GM21360 (cell line): ENCODE measurements around the gene RGL4.

Source experiments
- ATAC-seq: cut with Tn5 transposase; IDR thresholded peaks from one replicate; pipeline ENCODE4 v1.9.1; 2021; ENCODE audit warnings: mild to moderate bottlenecking, moderate library complexity; ENCODE audit not compliant: unreplicated experiment

RGL4 gene

DNA sequence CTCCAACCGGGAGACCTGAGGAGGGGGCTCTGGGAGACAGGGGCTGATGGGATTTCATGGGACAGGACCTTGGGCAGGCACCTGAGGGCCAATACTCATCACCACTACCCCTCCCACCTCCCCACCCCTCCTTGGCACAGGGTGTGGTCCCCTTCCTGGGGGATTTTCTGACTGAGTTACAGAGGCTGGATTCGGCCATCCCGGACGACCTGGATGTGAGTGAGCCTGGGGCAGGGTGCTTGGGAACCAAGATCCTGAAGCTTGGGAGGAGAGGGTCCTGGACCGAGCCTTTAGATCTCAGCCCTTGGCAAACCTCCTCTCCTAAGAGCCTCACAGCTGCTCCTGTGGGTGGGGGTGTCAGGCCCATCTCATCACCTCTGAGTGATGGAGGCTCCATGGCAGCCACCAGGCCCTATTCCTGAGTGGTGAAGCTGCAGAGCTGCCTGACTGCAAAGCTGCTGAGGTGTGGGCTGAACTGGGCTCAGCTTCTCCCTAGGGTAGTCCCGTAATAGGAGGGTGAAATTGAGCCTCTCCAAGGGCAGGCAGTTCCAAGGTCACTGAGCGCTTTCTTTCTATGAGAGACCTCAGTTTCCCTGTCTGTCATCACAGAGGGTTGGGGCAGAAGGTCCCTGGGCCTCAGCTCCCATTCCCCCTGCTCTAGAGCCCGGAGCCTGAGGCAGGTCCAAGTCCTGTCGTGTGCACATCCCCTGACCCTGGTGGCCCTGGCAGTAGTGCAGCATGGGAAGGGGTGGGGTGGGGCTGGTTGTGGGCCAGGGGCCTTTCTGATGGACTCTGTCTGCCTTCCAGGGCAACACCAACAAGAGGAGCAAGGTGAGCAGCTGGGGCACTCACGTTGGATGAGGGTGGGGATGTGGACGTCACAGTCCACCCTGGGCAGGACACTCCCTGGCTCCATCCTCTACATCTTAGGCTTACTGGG, 6.5 kb downstream of the RGL4 start:
- ATAC-seq: no peak

DNA sequence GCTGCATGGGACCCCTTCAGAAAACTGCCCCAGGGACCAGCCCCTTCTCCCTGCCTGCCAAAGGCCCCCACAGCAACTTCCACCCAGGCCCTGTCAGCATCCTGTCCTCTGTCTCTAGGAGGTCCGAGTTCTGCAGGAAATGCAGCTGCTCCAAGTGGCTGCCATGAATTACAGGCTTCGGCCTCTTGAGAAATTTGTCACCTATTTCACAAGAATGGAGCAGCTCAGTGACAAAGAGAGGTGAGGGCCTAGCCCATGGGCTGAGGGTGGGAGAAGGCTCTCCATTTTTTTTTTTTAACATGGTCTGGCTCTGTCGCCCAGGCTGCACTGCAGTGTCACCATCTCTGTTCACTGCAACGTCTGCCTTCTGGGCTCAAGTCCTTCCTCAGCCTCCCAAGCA, 7.3 kb downstream of the RGL4 start:
- ATAC-seq: no peak

DNA sequence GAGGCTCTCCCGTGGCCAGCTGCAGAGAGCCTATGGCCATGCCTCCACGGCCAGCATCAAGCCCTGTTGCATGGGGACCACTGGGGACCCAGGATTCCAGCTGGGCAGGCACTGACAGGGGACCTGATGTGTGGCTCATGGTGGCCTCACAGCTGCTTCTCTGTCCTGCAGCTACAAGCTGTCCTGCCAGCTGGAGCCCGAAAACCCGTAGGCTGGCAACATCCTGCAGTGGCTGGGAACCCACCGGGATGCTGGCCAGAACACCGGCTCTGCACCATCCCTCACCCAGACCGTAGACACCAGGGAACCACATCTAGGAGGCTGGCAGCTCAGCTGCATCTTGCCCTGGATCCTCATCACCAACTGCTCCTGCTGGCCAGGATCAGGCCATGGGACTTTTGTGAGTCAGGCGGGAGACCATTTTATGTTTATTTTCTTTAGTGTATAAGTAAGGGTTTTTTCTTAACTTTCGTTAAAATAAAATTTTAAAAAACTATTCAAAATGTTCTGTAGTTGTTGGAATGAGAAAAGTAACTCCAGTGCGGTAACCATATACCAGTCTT, 7.9 kb downstream of the RGL4 start:
- ATAC-seq: no peak

DNA sequence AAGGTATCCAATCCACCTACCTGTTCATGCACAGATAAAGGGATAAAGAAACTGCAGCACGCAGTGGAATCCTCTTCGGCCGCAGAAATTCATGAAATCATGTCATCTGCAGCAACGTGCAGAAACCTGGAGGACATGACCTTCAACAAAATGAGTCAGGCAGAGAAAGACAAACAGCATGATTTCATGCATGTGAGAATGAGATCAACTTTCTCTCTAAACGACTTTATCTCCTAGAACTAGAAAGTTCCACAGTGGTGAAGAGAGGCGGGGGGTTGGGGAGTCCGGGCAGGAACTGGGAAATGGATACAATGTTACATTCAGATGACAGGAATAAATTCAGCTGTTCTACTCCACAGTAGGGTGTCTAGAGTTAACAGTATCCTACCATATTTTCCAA, 9.9 kb downstream of the RGL4 start:
- ATAC-seq: no peak

DNA sequence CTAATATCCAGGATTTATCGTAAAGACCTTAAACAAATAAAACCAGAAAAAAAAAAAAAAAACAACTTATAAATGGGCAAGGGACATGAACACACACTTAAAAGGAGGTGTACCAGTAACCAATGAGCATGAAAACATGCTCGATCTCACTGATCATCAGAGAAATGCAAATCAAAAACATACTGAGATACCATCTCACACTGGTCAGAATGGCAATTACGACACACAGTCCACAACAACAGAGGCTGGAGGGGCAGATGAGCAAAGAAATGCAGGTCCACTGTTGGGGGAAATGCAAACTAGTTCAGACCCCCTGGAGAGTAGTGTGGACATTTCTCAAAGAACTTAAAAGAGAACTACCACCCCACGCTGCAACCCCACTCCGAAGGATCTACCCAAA, 13.2 kb downstream of the RGL4 start:
- ATAC-seq: no peak

DNA sequence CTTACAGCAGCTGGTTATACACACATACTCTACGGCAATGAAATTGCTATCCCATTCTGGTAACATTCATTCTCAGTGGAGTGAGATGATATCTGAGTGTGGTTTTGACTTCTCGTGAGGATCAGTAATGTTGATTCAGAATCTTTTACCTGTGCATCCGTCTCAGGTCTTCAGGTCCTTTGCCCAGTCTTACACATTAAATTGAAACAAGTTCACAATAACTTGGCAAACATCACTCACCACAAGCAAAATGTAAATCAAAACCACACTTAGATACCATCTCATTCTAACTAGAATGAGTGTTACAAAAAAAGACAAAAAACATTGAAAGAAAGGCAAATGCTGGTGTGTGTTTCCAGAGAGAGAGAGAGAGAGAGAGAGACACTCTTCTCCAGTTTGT, 14.0 kb downstream of the RGL4 start:
- ATAC-seq: no peak

DNA sequence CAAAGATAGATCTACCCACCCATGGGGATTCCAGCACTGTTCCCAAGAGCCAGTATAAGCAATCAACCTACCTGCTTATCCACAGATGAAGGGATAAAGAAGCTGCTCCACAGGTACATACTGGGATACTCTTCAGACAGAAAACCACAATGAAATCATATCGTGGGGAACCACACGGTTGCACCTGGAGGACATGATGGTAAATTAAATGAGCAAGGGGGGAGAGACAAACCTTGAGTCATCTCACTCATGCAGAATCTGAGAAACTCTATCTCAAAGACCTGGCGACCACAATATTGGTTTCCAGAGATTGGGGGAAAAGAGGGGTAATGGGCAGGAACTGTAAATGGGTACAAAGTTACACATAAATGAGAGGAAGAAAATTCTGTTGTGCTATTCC, 14.5 kb downstream of the RGL4 start:
- ATAC-seq: no peak

DNA sequence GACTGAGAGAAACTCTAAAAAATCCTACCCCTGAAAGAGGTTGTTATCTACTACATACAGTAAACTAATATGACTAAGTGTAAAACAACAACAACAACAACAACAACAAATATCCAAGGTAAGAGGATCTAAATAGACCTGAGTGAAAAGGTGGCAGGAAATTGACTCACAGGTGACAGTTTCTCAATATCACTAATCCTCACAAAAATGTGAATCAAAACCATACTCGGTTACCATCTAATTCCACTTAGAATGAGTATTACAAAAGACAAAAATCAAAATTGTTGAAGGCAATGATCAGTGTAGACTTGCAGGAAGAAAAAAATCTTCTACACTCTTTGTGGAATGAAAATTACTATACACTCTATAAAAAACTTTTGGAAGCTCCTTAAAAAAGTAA, 17.5 kb downstream of the RGL4 start:
- ATAC-seq: no peak

DNA sequence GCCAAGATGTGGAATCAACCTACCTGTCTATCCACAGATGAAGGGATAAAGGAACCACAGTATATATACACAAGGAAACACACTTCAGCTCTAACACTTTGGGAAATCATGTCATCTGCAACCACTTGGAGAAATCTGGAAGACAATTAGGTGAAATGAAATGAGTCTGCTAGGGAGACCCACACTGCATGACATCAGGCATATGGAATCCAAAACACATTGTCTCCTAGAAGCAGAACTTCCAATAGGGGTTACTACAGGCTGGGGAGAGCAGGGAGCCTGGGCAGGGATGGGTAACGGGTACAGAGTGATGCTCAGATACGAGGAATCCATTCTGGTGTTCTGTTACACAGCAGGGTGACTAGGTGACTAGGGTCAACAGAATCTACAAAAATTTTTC, 18.3 kb downstream of the RGL4 start:
- no peak for ATAC-seq

DNA sequence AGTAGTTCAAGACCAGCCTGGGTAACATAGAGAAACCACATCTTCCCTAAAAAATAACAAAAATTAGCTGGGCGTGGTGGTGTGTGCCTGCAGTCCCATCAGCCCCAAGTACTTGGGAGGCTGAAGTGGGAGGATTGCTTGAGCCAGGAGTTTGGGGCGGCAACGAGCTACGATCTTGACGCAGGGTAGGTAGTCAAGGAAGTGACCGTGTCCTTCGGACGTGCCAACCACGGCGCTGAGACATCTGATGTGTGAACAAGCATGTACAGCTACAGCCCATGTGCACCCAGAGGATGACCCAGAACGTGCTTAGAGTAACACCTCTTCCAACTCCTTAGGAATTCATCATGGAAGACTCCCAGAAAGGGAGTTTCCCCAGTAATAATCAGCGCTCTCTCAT, 21.4 kb downstream of the RGL4 start:
- ATAC-seq: no peak

DNA sequence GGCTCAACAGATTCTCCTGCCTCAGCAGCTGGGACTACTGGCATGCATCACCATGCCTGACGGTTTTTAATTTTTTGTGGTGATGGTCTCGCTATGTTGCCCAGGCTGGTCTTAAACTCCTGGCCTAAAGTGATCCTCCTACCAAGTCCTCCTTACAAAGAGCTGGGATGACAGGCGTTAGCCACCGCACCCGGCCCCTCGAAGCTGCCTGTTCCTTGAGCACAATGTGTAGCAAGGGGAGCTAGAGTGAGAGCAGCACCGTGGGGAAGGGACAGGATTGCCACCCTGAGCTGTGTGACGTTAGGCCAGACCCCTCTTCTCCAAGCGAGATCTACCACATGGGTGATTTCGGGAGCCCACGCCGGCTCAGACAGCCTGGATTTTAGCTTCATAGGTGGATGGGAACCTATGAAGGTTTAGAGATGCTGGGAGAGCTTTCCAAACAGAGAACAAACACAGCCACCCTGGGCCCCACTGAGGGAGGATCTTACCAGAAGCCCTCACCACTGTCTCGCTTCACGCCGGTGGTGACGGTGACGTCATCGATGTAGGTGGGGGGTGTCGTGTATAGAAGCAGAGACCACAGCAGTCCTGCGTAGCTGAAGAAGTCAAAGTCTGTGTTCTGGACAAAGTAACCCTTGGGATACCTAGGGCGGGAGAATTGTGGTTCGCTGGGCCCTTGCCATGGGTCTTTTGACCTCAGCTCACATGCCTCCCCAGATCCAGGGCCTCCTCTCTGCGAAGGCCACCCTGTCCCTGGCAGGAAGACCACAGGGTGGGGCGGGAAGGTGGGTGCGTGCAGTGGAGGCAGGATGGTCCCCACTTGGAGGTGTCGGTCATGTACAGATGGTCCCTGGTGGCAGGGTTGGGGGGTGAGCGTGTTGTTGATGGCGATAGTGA, 23.1 kb downstream of the RGL4 start:
- no peak for ATAC-seq

DNA sequence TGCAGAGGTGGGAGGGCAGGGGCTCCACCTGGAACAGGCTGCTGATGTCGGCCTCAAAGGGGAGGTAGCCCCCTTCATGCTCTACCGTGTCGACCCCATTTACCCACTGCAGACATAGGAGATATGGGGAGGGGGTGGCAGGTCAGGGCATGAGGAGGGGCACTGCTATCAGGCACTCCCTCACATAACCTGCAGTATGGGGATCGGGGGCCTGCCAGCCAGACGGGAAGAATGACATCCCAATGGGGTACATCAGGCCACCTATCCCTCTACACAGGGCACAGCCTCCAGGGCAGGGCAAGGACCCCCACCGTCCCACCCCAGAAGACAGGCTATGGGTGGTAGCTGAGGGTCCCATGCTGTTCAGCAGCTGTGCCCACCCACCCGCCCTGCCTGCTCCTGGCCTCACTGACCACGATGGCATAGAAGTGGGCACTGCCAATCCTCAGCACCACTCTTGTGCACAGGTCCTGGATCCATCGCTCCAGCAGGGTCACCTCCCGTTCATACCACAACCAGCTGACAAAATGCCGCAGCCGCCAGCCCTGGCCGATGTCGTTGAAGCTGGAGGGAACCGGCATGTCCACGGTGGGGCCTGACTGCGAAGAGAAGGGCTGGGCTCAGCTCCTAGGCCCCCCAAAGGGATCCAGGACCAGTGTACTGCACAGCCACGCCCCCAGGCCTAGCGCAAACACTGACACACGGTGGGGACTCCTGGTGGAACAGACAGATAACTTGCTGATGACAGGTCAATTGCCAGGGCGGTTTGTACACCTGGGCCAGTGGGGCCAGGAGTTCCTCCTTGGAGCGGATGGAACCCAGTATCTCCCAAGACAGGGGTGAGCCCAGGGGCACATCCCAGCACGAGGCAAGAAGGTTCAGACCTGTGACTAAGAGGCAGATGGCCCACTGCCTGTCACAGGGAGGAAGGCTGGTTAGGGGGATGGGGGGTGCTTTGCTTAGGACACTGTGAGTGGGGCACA, 24.1 kb downstream of the RGL4 start:
- no peak for ATAC-seq

DNA sequence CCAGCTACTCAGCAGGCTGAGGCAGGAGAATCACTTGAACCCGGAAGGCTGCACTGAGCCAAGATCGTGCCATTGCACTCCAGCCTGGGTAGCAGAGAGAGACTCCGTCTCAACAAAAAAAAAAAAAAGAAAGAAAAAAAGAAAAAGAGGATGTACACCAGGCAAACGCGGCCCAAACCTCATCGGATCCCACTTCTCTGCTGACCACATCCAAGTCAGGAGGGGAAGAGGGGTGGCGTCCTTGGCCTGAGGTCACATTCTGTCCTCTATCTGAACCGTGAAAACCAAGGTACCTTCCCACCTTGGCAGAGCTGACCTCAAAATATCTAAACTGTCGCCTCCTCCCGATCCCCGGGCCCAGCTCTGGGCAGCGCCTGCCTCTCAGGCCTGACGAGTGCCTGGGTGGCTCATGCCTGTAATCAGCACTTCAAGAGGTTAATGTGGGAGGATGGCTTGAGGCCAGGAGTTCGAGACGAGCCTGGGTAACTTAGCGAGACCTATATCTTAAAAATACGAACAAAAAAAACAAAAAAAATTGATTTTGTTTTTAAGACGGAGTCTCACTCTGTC, 25.1 kb downstream of the RGL4 start:
- no peak for ATAC-seq

DNA sequence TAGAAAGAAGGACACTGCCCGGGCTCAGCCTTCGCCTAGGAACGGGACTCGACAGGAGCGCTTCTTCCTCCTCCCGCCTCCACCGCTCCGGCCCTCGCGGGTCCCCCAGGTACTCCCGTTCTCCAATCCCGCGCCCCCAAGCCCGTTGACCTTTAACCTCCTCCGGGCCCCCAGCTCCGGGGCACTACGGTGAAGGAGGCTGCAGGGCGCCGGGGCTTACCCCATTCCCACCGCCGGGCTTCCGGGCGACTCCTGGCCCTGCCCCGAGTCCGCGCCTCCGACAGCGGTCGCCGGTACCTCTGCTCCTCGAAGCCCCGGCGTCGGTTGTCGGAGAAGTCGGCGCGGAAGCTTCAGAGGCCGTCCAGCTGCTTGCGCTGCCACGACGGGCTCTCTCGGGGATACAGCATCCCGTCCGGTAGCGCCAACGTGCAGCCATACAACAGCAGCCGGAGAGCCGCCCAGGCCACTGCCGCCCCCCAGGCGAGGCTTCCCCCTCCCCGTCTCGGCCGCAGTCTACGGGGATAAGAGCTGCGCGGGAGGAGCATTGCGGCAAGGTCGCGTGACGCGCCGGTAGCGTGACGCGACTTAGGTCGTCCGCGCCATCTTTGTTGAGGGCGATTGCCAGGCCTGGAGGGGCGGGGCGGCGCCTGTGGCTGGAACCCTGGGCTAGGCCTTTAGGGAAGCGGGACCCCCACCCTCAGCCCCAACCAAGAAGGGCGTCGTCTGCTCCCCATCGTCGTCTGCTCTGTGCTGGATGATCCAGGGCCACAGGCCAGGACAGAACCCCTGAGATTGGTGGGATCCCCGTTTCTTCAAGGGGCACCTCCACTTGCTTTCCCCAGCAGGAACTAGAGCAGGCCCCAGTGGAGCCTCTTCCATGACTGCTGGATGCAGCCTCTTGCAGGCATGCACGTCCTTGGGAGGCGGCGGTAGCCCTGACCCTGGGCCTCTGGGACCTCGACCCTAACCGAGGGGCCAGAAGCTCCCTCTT, 26.3 kb downstream of the RGL4 start:
- ATAC-seq: peak; percentile 84

DNA sequence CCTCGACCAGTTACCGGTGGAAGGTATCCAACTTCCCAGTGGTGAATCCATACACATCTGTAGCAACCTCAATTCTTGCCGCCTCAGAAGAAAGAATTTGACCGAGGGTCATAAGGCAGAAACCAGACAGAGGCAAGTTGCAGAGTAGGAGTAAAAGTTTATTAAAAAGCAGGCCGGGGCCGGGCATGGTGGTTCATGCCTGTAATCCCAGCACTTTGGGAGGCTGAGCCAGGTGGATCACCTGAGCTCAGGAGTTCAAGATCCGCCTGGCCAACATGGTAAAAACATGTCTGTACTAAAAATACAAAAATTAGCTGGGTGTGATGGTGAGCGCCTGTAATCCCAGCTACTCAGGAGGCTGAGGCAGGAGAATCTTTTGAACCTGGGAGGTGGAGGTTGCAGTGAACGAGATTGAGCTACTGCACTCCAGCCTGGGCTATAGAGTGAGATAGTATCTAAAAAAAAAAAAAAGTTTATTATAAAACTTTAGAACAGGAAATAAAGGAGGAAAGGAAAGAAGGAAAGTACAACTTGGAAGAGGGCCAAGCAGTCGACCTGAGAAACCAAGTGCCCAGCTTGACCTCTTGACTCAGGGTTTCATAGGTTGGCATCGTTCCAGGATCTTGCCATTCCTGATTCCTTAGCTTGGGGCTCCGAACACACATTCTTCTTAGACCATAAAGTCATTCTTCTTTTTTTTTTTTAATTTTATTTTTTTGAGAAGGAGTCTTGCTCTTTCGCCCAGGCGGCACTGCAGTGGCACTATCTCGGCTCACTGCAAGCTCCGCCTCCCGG, 27.8 kb downstream of the RGL4 start:
- no peak for ATAC-seq

DNA sequence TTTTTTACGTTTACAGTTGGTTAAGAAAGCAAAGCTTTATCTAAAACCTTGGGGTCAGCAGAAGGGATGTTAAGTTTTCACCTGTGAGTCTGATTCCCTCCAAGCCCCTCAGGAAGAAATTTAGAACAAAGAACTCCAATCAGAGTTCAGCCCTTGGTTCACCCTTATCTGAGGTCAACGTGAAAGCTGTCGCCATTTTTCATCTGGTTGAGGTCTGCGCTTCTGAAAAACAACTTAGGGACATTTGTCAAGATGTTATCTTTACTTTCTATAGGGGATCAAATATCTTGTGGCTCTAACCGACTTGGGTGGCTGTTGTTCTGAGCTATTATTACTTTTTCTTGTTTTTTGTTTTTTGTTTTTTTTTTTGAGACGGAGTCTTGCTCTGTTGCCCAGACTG, 30.0 kb downstream of the RGL4 start:
- no peak for ATAC-seq

DNA sequence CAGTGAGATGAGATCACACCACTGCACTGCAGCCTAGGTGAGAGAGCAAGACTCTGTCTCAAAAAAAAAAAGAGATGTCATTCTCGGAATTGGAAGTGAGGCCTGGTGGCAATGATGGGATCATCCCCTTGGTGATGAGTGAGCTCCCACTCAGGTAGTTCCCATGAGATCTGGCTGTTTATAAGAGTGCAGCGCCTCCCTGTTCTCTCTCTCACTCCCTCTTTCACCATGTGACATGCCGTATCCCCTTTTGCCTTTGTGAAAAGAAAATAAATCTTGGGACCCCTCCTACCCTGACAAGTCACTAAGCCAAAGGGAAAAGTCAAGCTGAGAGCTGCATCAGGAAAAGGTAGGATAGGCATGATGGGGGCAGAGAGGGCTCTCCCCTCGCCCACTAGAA, 31.3 kb downstream of the RGL4 start:
- ATAC-seq: no peak

DNA sequence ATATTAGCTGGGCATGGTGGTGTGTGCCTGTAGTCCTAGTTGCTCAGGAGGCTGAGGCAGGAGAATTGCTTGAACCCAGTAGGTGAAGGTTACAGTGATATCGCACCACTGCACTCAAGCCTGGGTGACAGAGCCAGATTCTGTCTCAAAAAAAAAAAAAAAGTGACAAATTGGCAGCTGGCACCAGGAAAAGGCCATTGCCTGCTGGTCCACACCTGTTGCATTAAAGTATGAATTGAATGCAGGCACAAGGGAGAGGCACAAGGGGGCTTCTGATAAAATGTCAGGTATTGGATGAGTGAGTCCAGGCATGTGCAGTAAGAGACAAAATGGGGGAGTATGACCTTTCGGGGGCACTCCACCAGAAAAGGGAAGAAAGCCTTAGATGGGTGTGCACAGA, 31.9 kb downstream of the RGL4 start:
- ATAC-seq: no peak
